ENCODE results near the gene SLC4A11. TPM values are rescaled to one million over a fixed set of nuclear protein-coding genes. Genes with fewer than 3 reads are reported as not detected.

Gene SLC4A11
- polyA plus RNA-seq, 2 of the 4 experiments (the other 2 are of a cell fraction), result 2.0 to 10.7 TPM

DNA sequence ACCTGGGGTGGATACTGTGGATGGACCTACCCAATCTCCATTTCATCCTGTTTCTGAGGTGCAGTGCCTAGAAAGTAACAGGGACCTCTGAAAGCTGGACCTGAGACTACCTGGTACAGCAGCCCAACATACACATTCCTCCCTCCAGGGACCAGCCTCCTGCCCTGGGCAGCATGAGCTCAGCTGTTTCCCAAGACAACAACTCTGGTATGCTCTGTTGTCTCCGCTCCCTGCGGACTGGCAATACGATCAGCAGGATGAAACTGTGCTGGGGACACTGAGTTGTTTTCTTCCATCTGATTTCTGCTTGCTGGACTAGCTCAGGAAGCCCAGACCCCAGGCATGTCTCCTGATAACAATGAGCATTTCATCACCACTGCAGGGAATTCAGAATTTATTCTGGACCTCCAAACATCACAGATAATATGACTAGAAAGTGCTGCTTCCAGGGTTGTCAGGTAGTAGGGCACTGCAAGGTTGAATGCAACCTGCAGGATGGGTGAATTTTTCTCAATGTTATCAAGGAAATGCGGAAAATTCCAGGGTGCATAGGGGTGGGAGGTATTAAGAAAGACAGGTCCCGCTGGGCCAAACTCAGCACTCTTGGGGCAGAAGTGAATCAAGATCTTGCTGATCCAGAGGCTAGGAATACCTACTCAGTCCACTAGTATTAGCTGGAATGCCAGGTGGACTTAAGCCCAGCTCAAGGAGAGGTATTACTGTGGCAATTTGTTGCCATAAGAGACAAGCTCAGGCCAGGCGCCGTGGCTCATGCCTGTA, 38.9 kb upstream of the SLC4A11 start:
- no peak overlapping the region for H3K4me3 ChIP-seq
- H3K9me3 ChIP-seq, result no peaks in the 10 kb centered on the region
- ATAC-seq, result no peak
- H3K27ac ChIP-seq, result no peak overlapping the region
- no peaks in the 10 kb centered on the region for H3K4me1 ChIP-seq
- DNase-seq (ENCODE audit: low read depth in 1 of 2, low spot score in 1 of 2), result no peak
- ChIA-PET POLR2A (no interaction called here), CTCF (interaction anchor here (1.0 to 5.1 kb wide), 8 partner anchors 9 to 84 kb away, joined by 3 to 27 read pairs (median 4); no protein-coding TSS in a partner anchor)
- H3K4me2 ChIP-seq, result no peak overlapping the region
- 91% methylated on average over 7 of the region's 7 CpGs for WGBS (ENCODE audit: missing lambda C conversion rate)
- FAIRE-seq, result no peak
- TF ChIP-seq NPAS2 (CRISPR knock-in tag; IDR thresholded peaks at IDR 0.05; ENCODE audit: borderline replicate concordance) (no peak), ATOH8 (CRISPR knock-in tag; IDR thresholded peaks at IDR 0.05; ENCODE audit: low read depth) (no peak), ZC3H11A (IDR thresholded peaks at IDR 0.05) (no peak), HDAC2 (IDR thresholded peaks at IDR 0.05) (no peak), EHMT2 (IDR thresholded peaks at IDR 0.05; ENCODE audit: low read depth) (no peak), SREBF2 (IDR thresholded peaks at IDR 0.05) (no peak), POLR2A (IDR thresholded peaks at IDR 0.05; ENCODE audit: low read length) (no peak), BHLHE40 (IDR thresholded peaks at IDR 0.05; ENCODE audit: low read depth, low read length) (no peak), RARB (CRISPR knock-in tag; IDR thresholded peaks at IDR 0.05) (no peak), HOXB5 (CRISPR knock-in tag; IDR thresholded peaks at IDR 0.05) (no peak), PHF8 (IDR thresholded peaks at IDR 0.05; ENCODE audit: borderline replicate concordance, low read depth) (no peak)
- TF ChIP-seq, protein P1, sequence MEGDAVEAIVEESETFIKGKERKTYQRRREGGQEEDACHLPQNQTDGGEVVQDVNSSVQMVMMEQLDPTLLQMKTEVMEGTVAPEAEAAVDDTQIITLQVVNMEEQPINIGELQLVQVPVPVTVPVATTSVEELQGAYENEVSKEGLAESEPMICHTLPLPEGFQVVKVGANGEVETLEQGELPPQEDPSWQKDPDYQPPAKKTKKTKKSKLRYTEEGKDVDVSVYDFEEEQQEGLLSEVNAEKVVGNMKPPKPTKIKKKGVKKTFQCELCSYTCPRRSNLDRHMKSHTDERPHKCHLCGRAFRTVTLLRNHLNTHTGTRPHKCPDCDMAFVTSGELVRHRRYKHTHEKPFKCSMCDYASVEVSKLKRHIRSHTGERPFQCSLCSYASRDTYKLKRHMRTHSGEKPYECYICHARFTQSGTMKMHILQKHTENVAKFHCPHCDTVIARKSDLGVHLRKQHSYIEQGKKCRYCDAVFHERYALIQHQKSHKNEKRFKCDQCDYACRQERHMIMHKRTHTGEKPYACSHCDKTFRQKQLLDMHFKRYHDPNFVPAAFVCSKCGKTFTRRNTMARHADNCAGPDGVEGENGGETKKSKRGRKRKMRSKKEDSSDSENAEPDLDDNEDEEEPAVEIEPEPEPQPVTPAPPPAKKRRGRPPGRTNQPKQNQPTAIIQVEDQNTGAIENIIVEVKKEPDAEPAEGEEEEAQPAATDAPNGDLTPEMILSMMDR (IDR thresholded peaks at IDR 0.05), result no peak
- TF ChIP-seq, protein P2, sequence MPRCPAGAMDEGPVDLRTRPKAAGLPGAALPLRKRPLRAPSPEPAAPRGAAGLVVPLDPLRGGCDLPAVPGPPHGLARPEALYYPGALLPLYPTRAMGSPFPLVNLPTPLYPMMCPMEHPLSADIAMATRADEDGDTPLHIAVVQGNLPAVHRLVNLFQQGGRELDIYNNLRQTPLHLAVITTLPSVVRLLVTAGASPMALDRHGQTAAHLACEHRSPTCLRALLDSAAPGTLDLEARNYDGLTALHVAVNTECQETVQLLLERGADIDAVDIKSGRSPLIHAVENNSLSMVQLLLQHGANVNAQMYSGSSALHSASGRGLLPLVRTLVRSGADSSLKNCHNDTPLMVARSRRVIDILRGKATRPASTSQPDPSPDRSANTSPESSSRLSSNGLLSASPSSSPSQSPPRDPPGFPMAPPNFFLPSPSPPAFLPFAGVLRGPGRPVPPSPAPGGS (IDR thresholded peaks at IDR 0.05), result no peak

- ATAC-seq, result peak; percentile 69 to 88; a peak in 4 of 6 replicates
- ChIA-PET POLR2A (no interaction called here), CTCF (interaction anchor here (0.7 to 5.1 kb wide), 16 partner anchors 10 to 223 kb away, joined by 3 to 27 read pairs (median 4); no protein-coding TSS in a partner anchor)
- Histone ChIP-seq H3K27ac (no peak overlapping the region), H3K4me2 (no peak overlapping the region), H3K9me3 (no peaks in the 10 kb centered on the region), H3K4me1 (no peaks in the 10 kb centered on the region), H3K4me3 (no peak overlapping the region)
- DNase-seq (ENCODE audit: low read depth in 1 of 2, low spot score in 1 of 2), result peak; percentile 49 to 66
- peak; percentile 46 for FAIRE-seq
- TF ChIP-seq, protein P1 (IDR thresholded peaks at IDR 0.05), result peak; percentile 41; the same call in 2 of the 3 replicates
- TF ChIP-seq SREBF2 (IDR thresholded peaks at IDR 0.05), result no peak
- no peak for TF ChIP-seq EHF (CRISPR knock-in tag; IDR thresholded peaks at IDR 0.05)
- no peak for TF ChIP-seq PBX3 (IDR thresholded peaks at IDR 0.05)
- TF ChIP-seq NFE2L2 (conservative IDR thresholded peaks at IDR 0.05; ENCODE audit: low read length), result no peak
- TF ChIP-seq RAD21 (conservative IDR thresholded peaks at IDR 0.05 in 1 of 2, IDR thresholded peaks at IDR 0.05 in 1 of 2), result peak; percentile 51 to 68; a peak in 4 of 5 replicates
- TF ChIP-seq, protein P3, sequence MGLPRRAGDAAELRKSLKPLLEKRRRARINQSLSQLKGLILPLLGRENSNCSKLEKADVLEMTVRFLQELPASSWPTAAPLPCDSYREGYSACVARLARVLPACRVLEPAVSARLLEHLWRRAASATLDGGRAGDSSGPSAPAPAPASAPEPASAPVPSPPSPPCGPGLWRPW (IDR thresholded peaks at IDR 0.05), result no peak
- 17% methylated on average over 1 of the region's 1 CpG for WGBS (ENCODE audit: missing lambda C conversion rate)
These were observed 37.7 kb upstream of the SLC4A11 start for GRCh38 chr20:3276680-3277015.
